Measurements from ENCODE around the gene GATA1. TPM values are rescaled to one million over a fixed set of nuclear protein-coding genes. Genes with fewer than 3 reads are reported as not detected.

Gene GATA1
- total RNA-seq (0.67 TPM), polyA plus RNA-seq (not detected)

DNA sequence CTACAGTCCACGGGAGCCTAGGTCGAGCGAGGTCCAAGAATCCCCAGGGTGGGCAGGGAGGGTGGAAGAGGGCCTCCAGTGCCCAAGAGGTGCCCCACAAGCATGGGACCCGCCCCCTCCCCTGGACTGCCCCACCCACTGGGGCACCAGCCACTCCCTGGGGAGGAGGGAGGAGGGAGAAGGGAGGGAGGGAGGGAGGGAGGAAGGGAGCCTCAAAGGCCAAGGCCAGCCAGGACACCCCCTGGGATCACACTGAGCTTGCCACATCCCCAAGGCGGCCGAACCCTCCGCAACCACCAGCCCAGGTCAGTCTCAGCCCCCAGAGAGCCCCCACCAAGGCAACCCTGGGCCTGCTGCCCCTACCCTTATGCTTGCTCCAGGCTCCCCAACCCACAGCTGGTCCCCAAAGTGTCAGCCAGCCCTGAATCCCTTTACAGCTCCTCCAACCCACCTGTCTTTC lies at the start of gene GATA1:
Gene GATA1 (plus strand): TSS at position 250 of the 460 bp plus-strand sequence. CDS start 4,520 bp downstream, outside the sequence.
- H3K4me1 Mint-ChIP-seq = peaks cover 0 to 14% (median under 1%) of the 10 kb centered on the region in 4 donors
- Histone ChIP-seq H3K9me3 (ENCODE audit: control insufficient read depth in 2 of 2, low read length in 2 of 2) (no peaks in the 10 kb centered on the region), H3K4me1 (ENCODE audit: control insufficient read depth, insufficient read depth, low read length, poor library complexity, severe bottlenecking) (peaks cover 4% of the 10 kb centered on the region), H3K36me3 (ENCODE audit: control insufficient read depth, insufficient read depth, low read length) (no peaks in the 10 kb centered on the region), H3K27ac (ENCODE audit: insufficient read depth, low read length, poor library complexity, severe bottlenecking) (no peak within 1 kb of the TSS), H3K27me3 (ENCODE audit: control insufficient read depth, insufficient read depth, low read length) (no peaks in the 10 kb centered on the region), H3K4me3 (ENCODE audit: low read depth, low read length) (no peak within 1 kb of the TSS)
- H3K36me3 Mint-ChIP-seq = no peaks in the 10 kb centered on the region
- no peaks in the 10 kb centered on the region for H3K27me3 Mint-ChIP-seq
- peak within 1 kb of the TSS in 1 of 4 donors; percentile 8 for H3K4me3 Mint-ChIP-seq
- peaks cover 0 to 2% (median 0%) of the 10 kb centered on the region in 7 donors for H3K9me3 Mint-ChIP-seq
- DNase-seq (no peak), ATAC-seq (ENCODE audit: low read depth in 2 of 2) (no peak)
- H3K27ac Mint-ChIP-seq = peak within 1 kb of the TSS in 2 of 3 donors; percentile 76 to 83

DNA sequence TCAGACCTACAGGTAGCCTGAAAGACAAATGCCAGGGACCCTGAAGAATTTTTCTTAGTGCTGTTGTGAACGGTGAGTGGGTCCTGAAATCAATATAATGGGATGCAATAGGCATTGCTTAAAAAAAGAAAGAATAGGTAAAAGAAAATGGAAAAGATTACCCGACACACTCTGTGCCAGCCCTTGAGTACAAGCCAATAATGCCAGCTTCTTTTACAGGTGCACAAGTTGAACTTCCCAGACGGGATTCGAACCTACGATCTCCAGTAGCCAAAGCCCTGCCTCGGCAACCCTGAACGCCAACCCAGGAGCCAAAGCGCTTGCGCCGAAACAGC lies 49.5 kb upstream of the GATA1 start:
- ATAC-seq (ENCODE audit: low read depth in 2 of 2) (no peak), DNase-seq (no peak)
- H3K36me3 ChIP-seq (ENCODE audit: control insufficient read depth, insufficient read depth, low read length) = no peaks in the 10 kb centered on the region
- no peaks in the 10 kb centered on the region for H3K9me3 ChIP-seq (ENCODE audit: control insufficient read depth in 2 of 2, low read length in 2 of 2)
- peak overlapping the region; percentile 79 for H3K4me3 ChIP-seq (ENCODE audit: low read depth, low read length)
- Mint-ChIP-seq H3K27me3 (no peaks in the 10 kb centered on the region), H3K4me1 (peaks cover 8 to 23% (median 12%) of the 10 kb centered on the region in 4 donors), H3K36me3 (no peaks in the 10 kb centered on the region), H3K27ac (peak overlapping the region; percentile 93 to 94 (median 94)), H3K9me3 (peaks cover 0 to 2% (median 0%) of the 10 kb centered on the region in 7 donors), H3K4me3 (peak overlapping the region; percentile 81 to 93 (median 88))
- H3K4me1 ChIP-seq (ENCODE audit: control insufficient read depth, insufficient read depth, low read length, poor library complexity, severe bottlenecking) = peaks cover 5% of the 10 kb centered on the region
- H3K27me3 ChIP-seq (ENCODE audit: control insufficient read depth, insufficient read depth, low read length) = no peaks in the 10 kb centered on the region
- H3K27ac ChIP-seq (ENCODE audit: insufficient read depth, low read length, poor library complexity, severe bottlenecking) = peak overlapping the region; percentile 57

DNA sequence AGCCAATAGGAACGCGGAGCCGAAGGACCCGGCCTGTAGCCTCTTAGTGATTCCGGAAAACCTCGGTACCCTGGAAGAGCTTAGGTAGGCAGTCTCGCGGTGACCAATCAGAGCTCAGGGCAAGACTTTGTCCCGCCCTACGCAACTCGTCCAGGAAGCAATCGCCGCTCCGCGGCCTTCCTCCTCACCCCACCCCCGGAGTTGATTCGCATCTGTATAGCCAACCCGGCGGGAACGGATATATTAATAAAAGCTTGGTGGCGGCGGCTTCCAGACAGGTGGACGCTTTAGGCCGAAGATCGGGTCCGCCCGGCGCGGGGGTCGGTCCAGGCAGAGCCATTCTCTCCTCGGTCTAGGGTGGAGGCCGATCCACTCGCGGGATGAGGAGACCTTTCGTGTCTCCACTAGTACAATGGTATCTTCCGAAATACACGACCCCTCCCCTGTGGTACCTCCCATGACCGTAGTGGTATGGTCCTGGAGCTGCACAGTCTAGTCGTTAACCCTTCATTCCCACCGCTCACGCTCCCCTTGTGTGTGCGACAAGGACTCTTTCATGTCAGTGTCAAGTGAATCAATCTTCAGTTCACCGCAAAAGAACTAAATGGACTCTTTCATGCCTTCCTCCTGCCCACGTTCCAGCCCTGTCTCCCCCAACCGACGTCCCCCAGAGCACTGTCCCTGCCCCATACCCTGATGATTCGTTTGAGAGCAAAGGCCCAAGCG lies 49.0 kb upstream of the GATA1 start:
- peak overlapping the region; percentile 93 to 94 (median 94) for H3K27ac Mint-ChIP-seq
- H3K4me3 Mint-ChIP-seq = peak overlapping the region; percentile 81 to 93 (median 88)
- H3K9me3 ChIP-seq (ENCODE audit: control insufficient read depth in 2 of 2, low read length in 2 of 2) = no peaks in the 10 kb centered on the region
- H3K27ac ChIP-seq (ENCODE audit: insufficient read depth, low read length, poor library complexity, severe bottlenecking) = peak overlapping the region; percentile 87
- no peaks in the 10 kb centered on the region for H3K36me3 ChIP-seq (ENCODE audit: control insufficient read depth, insufficient read depth, low read length)
- H3K27me3 ChIP-seq (ENCODE audit: control insufficient read depth, insufficient read depth, low read length) = no peaks in the 10 kb centered on the region
- peak overlapping the region; percentile 79 for H3K4me3 ChIP-seq (ENCODE audit: low read depth, low read length)
- H3K36me3 Mint-ChIP-seq = no peaks in the 10 kb centered on the region
- peaks cover 5% of the 10 kb centered on the region for H3K4me1 ChIP-seq (ENCODE audit: control insufficient read depth, insufficient read depth, low read length, poor library complexity, severe bottlenecking)
- H3K4me1 Mint-ChIP-seq = peaks cover 8 to 23% (median 12%) of the 10 kb centered on the region in 4 donors
- ATAC-seq (ENCODE audit: low read depth in 2 of 2) = peak; percentile 96 to 99
- peaks cover 0 to 2% (median 0%) of the 10 kb centered on the region in 7 donors for H3K9me3 Mint-ChIP-seq
- DNase-seq = peak; percentile 81 to 97 (median 90)
- no peaks in the 10 kb centered on the region for H3K27me3 Mint-ChIP-seq

DNA sequence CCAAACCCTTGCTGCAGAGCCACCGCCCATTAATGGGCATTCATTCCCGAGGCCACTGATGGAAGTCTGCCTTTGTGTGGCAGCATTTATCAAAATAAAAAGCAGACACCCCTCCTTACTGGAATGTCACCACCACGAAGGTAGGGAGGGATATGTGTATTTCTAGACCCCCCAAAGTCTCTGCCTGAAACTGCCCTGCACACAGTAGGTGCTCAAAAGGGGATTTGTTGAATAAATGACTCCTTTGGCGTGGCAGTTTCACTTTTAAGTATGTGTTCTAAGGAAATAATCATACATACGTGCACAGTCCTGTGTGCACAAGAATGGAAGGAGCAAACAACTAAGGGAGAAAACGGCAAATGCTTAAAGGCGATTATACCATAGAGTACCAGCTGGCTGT lies 48.5 kb upstream of the GATA1 start:
- H3K27ac Mint-ChIP-seq = peak overlapping the region; percentile 93 to 94 (median 94)
- Histone ChIP-seq H3K36me3 (ENCODE audit: control insufficient read depth, insufficient read depth, low read length) (no peaks in the 10 kb centered on the region), H3K4me3 (ENCODE audit: low read depth, low read length) (peak overlapping the region; percentile 79), H3K9me3 (ENCODE audit: control insufficient read depth in 2 of 2, low read length in 2 of 2) (no peaks in the 10 kb centered on the region), H3K27me3 (ENCODE audit: control insufficient read depth, insufficient read depth, low read length) (no peaks in the 10 kb centered on the region), H3K27ac (ENCODE audit: insufficient read depth, low read length, poor library complexity, severe bottlenecking) (peak overlapping the region; percentile 87), H3K4me1 (ENCODE audit: control insufficient read depth, insufficient read depth, low read length, poor library complexity, severe bottlenecking) (peaks cover 5% of the 10 kb centered on the region)
- ATAC-seq (ENCODE audit: low read depth in 2 of 2) (no peak), DNase-seq (no peak)
- H3K36me3 Mint-ChIP-seq = no peaks in the 10 kb centered on the region
- no peaks in the 10 kb centered on the region for H3K27me3 Mint-ChIP-seq
- peak overlapping the region; percentile 81 to 93 (median 88) for H3K4me3 Mint-ChIP-seq
- peaks cover 0 to 2% (median 0%) of the 10 kb centered on the region in 7 donors for H3K9me3 Mint-ChIP-seq
- H3K4me1 Mint-ChIP-seq = peaks cover 8 to 23% (median 12%) of the 10 kb centered on the region in 4 donors

DNA sequence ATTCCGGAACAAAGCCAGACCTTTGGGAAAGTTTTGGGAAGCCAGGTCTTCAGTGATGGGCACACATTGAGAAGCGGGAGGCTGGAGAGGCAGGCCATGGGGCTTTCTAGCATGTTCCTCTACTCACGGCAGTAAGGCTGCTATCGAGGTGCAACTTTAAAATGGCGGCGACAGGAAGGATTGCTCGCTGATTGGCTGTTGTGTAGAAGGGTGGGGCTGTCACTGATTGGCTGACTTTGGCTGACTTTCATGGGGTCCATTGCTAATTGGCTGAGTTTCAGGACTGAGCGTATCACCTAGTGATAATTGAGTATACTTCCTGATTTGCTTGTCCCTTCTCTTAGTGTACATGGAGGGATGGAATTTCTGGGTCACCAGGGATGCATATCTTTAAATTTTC lies 44.6 kb upstream of the GATA1 start:
- Histone ChIP-seq H3K27me3 (ENCODE audit: control insufficient read depth, insufficient read depth, low read length) (no peaks in the 10 kb centered on the region), H3K27ac (ENCODE audit: insufficient read depth, low read length, poor library complexity, severe bottlenecking) (no peak overlapping the region), H3K4me3 (ENCODE audit: low read depth, low read length) (no peak overlapping the region), H3K4me1 (ENCODE audit: control insufficient read depth, insufficient read depth, low read length, poor library complexity, severe bottlenecking) (peaks cover 5% of the 10 kb centered on the region), H3K36me3 (ENCODE audit: control insufficient read depth, insufficient read depth, low read length) (no peaks in the 10 kb centered on the region), H3K9me3 (ENCODE audit: control insufficient read depth in 2 of 2, low read length in 2 of 2) (no peaks in the 10 kb centered on the region)
- Mint-ChIP-seq H3K27me3 (no peaks in the 10 kb centered on the region), H3K27ac (no peak overlapping the region), H3K4me3 (no peak overlapping the region), H3K4me1 (peaks cover 2 to 14% (median 8%) of the 10 kb centered on the region in 4 donors), H3K36me3 (no peaks in the 10 kb centered on the region), H3K9me3 (peaks cover 0 to 2% (median 0%) of the 10 kb centered on the region in 7 donors)
- DNase-seq = no peak
- no peak for ATAC-seq (ENCODE audit: low read depth in 2 of 2)

DNA sequence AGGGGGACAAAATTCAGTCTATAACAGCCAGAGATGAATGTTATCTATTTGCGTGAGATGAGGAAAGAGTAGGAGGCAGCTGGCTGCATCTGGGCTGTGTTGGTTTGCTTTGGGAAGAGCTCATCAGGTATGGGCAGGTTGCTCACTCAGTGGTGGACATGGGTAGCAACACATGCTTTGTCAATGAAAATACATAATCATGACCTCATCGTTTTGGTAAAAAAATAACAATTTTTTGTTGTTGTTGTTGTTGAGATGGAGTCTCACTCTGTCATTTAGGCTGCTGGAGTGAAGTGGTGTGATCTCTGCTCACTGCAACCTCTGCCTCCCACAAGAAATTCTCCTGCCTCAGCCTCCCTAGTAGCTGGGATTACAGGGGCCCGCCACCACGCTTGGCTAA lies 41.2 kb upstream of the GATA1 start:
- peaks cover 0 to 2% (median 0%) of the 10 kb centered on the region in 4 donors for H3K4me1 Mint-ChIP-seq
- Histone ChIP-seq H3K36me3 (ENCODE audit: control insufficient read depth, insufficient read depth, low read length) (no peaks in the 10 kb centered on the region), H3K4me3 (ENCODE audit: low read depth, low read length) (no peak overlapping the region), H3K4me1 (ENCODE audit: control insufficient read depth, insufficient read depth, low read length, poor library complexity, severe bottlenecking) (no peaks in the 10 kb centered on the region), H3K27me3 (ENCODE audit: control insufficient read depth, insufficient read depth, low read length) (no peaks in the 10 kb centered on the region), H3K27ac (ENCODE audit: insufficient read depth, low read length, poor library complexity, severe bottlenecking) (no peak overlapping the region), H3K9me3 (ENCODE audit: control insufficient read depth in 2 of 2, low read length in 2 of 2) (no peaks in the 10 kb centered on the region)
- H3K27me3 Mint-ChIP-seq = no peaks in the 10 kb centered on the region
- ATAC-seq (ENCODE audit: low read depth in 2 of 2) (no peak), DNase-seq (no peak)
- no peaks in the 10 kb centered on the region for H3K36me3 Mint-ChIP-seq
- H3K27ac Mint-ChIP-seq = no peak overlapping the region
- peaks cover 0 to 2% (median 0%) of the 10 kb centered on the region in 7 donors for H3K9me3 Mint-ChIP-seq
- H3K4me3 Mint-ChIP-seq = no peak overlapping the region

DNA sequence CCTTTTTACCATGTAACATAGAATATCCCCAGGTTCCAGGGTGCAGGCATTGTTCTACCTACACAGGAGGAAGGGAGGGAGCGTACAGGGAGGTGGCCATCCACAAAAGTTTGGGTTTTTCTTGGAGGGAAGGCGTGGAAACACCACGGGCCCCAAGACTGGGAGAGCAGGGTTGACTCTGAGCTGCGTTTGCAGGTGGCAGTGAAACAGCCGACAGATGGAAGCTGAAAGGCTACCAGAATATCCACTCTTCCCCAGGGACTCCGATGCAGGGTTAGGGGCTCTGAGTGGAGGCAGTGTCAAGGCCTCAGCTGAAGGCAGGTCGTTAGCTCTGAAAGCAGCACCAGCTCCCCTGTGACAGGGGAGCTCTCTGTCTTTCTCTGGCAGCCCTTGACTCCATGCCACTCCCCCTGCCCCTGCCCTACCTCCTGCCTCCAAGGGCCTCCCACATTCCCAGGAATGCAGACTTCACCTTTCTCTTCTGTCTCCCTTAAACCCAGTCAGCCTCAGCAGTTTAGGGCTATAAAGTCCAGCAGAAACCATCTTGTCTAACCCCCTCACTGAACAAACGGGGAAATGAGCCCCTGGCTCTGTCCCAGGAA lies 38.9 kb upstream of the GATA1 start:
- no peaks in the 10 kb centered on the region for H3K36me3 ChIP-seq (ENCODE audit: control insufficient read depth, insufficient read depth, low read length)
- H3K4me1 ChIP-seq (ENCODE audit: control insufficient read depth, insufficient read depth, low read length, poor library complexity, severe bottlenecking) = no peaks in the 10 kb centered on the region
- DNase-seq (no peak), ATAC-seq (ENCODE audit: low read depth in 2 of 2) (no peak)
- Mint-ChIP-seq H3K4me3 (no peak overlapping the region), H3K27ac (no peak overlapping the region), H3K27me3 (no peaks in the 10 kb centered on the region), H3K4me1 (peaks cover 0 to 3% (median 1%) of the 10 kb centered on the region in 4 donors), H3K9me3 (no peaks in the 10 kb centered on the region), H3K36me3 (no peaks in the 10 kb centered on the region)
- no peak overlapping the region for H3K27ac ChIP-seq (ENCODE audit: insufficient read depth, low read length, poor library complexity, severe bottlenecking)
- no peaks in the 10 kb centered on the region for H3K27me3 ChIP-seq (ENCODE audit: control insufficient read depth, insufficient read depth, low read length)
- H3K4me3 ChIP-seq (ENCODE audit: low read depth, low read length) = no peak overlapping the region
- H3K9me3 ChIP-seq (ENCODE audit: control insufficient read depth in 2 of 2, low read length in 2 of 2) = no peaks in the 10 kb centered on the region

Measured in CD4-positive, CD25-positive, alpha-beta regulatory T cell (primary cell).